ENCODE results near the gene LRFN5. TPM values are rescaled to one million over a fixed set of nuclear protein-coding genes. Genes with fewer than 3 reads are reported as not detected.

LRFN5 gene
- total and polyA plus RNA-seq, 9 of the 15 experiments (the other 6 are each of a cell fraction or from before 2014, with no cell fraction given): 0.01 to 0.27 (median 0.09) TPM; not detected in 1

DNA sequence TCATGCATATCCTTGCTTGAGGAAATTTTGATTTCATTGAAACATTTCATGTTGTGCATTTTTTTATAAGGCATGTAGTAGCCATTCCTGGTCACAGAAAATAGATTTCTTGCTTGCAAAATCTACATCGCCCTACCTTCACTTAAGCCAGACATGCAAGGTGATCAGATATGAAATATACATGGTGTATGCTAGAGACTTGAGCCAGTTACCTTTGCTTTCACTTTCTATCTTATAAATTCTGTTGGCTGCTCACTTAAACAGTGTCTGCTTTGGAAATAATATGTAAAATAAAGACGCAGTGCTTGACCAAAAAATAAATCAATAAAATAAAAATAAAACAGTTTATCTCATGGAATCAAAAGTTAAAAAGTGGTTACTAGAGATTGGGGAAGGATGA lies 136.5 kb downstream of the LRFN5 start:
- DNase-seq (ENCODE audit: extremely low read depth in 1 of 4, low spot score in 3 of 4): no peak
- H3K9me3 ChIP-seq (replicated peaks; ENCODE audit: control insufficient read depth, insufficient read depth, low read depth, low read length): no peaks in the 10 kb centered on the region
- no peaks in the 10 kb centered on the region for H3K36me3 ChIP-seq (ENCODE audit: control insufficient read depth, insufficient read depth, low read length)
- H3K4me1 ChIP-seq (replicated peaks in 1 of 2; ENCODE audit: control insufficient read depth in 2 of 2, insufficient read depth in 2 of 2, low read length in 2 of 2): no peaks in the 10 kb centered on the region
- no peaks in the 10 kb centered on the region for H3K9me1 ChIP-seq (ENCODE audit: control insufficient read depth, insufficient read depth, low read length)
- TF ChIP-seq RBM22 (IDR thresholded peaks at IDR 0.05; ENCODE audit: low read depth, low read length, poor library complexity, severe bottlenecking): no peak
- TF ChIP-seq, protein P1, sequence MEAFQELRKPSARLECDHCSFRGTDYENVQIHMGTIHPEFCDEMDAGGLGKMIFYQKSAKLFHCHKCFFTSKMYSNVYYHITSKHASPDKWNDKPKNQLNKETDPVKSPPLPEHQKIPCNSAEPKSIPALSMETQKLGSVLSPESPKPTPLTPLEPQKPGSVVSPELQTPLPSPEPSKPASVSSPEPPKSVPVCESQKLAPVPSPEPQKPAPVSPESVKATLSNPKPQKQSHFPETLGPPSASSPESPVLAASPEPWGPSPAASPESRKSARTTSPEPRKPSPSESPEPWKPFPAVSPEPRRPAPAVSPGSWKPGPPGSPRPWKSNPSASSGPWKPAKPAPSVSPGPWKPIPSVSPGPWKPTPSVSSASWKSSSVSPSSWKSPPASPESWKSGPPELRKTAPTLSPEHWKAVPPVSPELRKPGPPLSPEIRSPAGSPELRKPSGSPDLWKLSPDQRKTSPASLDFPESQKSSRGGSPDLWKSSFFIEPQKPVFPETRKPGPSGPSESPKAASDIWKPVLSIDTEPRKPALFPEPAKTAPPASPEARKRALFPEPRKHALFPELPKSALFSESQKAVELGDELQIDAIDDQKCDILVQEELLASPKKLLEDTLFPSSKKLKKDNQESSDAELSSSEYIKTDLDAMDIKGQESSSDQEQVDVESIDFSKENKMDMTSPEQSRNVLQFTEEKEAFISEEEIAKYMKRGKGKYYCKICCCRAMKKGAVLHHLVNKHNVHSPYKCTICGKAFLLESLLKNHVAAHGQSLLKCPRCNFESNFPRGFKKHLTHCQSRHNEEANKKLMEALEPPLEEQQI (IDR thresholded peaks at IDR 0.05): no peak
- no peak for TF ChIP-seq ESRRA (IDR thresholded peaks at IDR 0.05; ENCODE audit: borderline replicate concordance, low read depth)
- TF ChIP-seq HDAC1 (IDR thresholded peaks at IDR 0.05): no peak
- no peak overlapping the region for H3K4me2 ChIP-seq (ENCODE audit: insufficient read depth, low read length)
- H3K27ac ChIP-seq (ENCODE audit: extremely low read depth, low read depth, low read length): no peak overlapping the region
- ChIA-PET POLR2A (no interaction called here), CTCF (ENCODE audit: low intra/inter-chr PET ratio) (no interaction called here)
- H4K20me1 ChIP-seq (replicated peaks; ENCODE audit: control insufficient read depth, insufficient read depth, low read length): no peaks in the 10 kb centered on the region
- H3K79me2 ChIP-seq (ENCODE audit: control insufficient read depth, insufficient read depth, low read length): no peaks in the 10 kb centered on the region
- no peak overlapping the region for H3K4me3 ChIP-seq
- 5% methylated on average over 2 of the region's 2 CpGs for WGBS (ENCODE audit: insufficient coverage, low coverage, missing lambda C conversion rate)
- no peak overlapping the region for H2AFZ ChIP-seq (ENCODE audit: low read depth, low read length)
- H3K27me3 ChIP-seq (ENCODE audit: control insufficient read depth in 2 of 2, insufficient read depth in 2 of 2, low read length in 2 of 2): no peaks in the 10 kb centered on the region
- no peak overlapping the region for H3K9ac ChIP-seq (ENCODE audit: insufficient read depth in 1 of 2, low read depth in 2 of 2, low read length in 2 of 2)
- BruUV-seq (replicated peaks): no TSS peak
- intact Hi-C loops (cut with micrococcal nuclease) (no loop called here), in situ Hi-C loops (cut with MboI) (no loop called here)
- no peak for ATAC-seq
- FAIRE-seq: no peak

Measured in K562 (cell line).